Mammary epithelial cell (primary cell): ENCODE results near the gene GAB2.

Experiments
- CTCF ChIP-seq, 2 donors: IDR thresholded peaks in 1 of 2; conservative IDR thresholded peaks in 1 of 2; 2 replicates each; pipeline ENCODE4 v1.5.1; 2011 to 2012; ENCODE audit warnings: inconsistent platforms in 2 of 2, low read length in 2 of 2, mild to moderate bottlenecking in 2 of 2, control low read depth in 1 of 2, low read depth in 1 of 2; ENCODE audit not compliant: insufficient read depth in 1 of 2; ENCODE audit errors: extremely low read depth in 1 of 2
- EZH2 ChIP-seq: IDR thresholded peaks from 2 replicates; pipeline ENCODE4 v1.6.1; 2012; ENCODE audit warnings: low read length, inconsistent platforms, borderline replicate concordance

GRCh38 chr11:78351979-78352841 lies 65.4 kb downstream of the GAB2 start:
- no peak for TF ChIP-seq CTCF (conservative IDR thresholded peaks at IDR 0.05 in 1 of 2, IDR thresholded peaks at IDR 0.05 in 1 of 2; ENCODE audit: extremely low read depth in 1 of 2, insufficient read depth in 1 of 2, low read depth in 1 of 2, low read length in 2 of 2)
- no peak for TF ChIP-seq EZH2
